ENCODE results near the gene ATP5F1B. TPM values are rescaled to one million over a fixed set of nuclear protein-coding genes. Genes with fewer than 3 reads are reported as not detected.

Gene ATP5F1B
- total RNA-seq, 3 donors from 2014 or later, result 874 to 1,329 (median 1,265) TPM

- no peak overlapping the region for H3K4me3 ChIP-seq
- no peaks in the 10 kb centered on the region for H3K9me3 ChIP-seq
- intact Hi-C loops (cut with DNase I, micrococcal nuclease), result no loop called here
- no peaks in the 10 kb centered on the region for H3K4me1 ChIP-seq (ENCODE audit: low read depth)
- TF ChIP-seq, protein P1, sequence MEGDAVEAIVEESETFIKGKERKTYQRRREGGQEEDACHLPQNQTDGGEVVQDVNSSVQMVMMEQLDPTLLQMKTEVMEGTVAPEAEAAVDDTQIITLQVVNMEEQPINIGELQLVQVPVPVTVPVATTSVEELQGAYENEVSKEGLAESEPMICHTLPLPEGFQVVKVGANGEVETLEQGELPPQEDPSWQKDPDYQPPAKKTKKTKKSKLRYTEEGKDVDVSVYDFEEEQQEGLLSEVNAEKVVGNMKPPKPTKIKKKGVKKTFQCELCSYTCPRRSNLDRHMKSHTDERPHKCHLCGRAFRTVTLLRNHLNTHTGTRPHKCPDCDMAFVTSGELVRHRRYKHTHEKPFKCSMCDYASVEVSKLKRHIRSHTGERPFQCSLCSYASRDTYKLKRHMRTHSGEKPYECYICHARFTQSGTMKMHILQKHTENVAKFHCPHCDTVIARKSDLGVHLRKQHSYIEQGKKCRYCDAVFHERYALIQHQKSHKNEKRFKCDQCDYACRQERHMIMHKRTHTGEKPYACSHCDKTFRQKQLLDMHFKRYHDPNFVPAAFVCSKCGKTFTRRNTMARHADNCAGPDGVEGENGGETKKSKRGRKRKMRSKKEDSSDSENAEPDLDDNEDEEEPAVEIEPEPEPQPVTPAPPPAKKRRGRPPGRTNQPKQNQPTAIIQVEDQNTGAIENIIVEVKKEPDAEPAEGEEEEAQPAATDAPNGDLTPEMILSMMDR (IDR thresholded peaks at IDR 0.05), result no peak
- DNase-seq (no peak), ATAC-seq (peak; percentile 70)
- H3K36me3 ChIP-seq (ENCODE audit: low read depth), result no peaks in the 10 kb centered on the region
Measured at GRCh38 chr12:56590237-56590830, 55.5 kb downstream of the ATP5F1B start.

DNA sequence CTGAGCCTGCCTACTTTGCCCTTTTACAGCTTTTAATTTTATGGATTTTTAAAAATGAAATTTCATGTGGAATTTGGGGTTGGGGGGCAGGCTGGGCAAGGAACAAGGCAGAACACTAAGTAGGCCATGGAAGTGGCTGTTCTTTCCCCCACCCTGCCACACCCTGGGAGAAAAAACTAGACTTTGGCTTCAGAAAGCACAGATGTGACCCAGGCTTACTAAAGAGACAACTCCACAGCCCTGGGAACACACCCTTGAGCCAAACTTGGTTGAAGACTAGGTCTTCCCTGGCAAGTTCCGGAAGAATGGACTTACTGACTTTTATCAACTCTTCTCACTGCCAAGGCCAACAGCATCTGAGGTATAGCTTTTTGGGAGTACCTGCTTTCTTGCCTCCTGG is 56.0 kb downstream of the ATP5F1B start:
- Histone ChIP-seq H3K9me3 (no peaks in the 10 kb centered on the region), H3K36me3 (ENCODE audit: low read depth) (no peaks in the 10 kb centered on the region), H3K4me3 (no peak overlapping the region), H3K4me1 (ENCODE audit: low read depth) (no peaks in the 10 kb centered on the region)
- ATAC-seq (peak; percentile 52), DNase-seq (peak in 1 of 3 donors; percentile 23)
- TF ChIP-seq, protein P1 (IDR thresholded peaks at IDR 0.05), result no peak
- intact Hi-C loops (cut with DNase I, micrococcal nuclease), result no loop called here

Other genes starting within 250 kb of the ATP5F1B start
- 10 to 100 TPM in 1 of 3 donors, 1 to 10 TPM in 2; 7.7 to 14.3 (median 8.4) TPM for gene TIMELESS, start 196.6 kb downstream of the ATP5F1B start, total RNA-seq
- gene MIP, start 191.3 kb downstream of the ATP5F1B start, total RNA-seq, result not detected
- gene SPRYD4, start 177.4 kb downstream of the ATP5F1B start, total RNA-seq, result 1 to 10 TPM; 4.3 to 5.2 (median 4.9) TPM
- 1 to 10 TPM in 2 of 3 donors, under 1 TPM in 1; 0.51 to 1.5 (median 1.2) TPM for gene GLS2, start 157.8 kb downstream of the ATP5F1B start, total RNA-seq
- 10 to 100 TPM; 35.9 to 47.8 (median 41.0) TPM for gene RBMS2, start 124.2 kb downstream of the ATP5F1B start, total RNA-seq
- gene BAZ2A, start 15.7 kb downstream of the ATP5F1B start, total RNA-seq, result 100 to 1,000 TPM; 109 to 144 (median 110) TPM
- 100 to 1,000 TPM; 155 to 223 (median 164) TPM for gene PTGES3, start 42.3 kb upstream of the ATP5F1B start, total RNA-seq
- 100 to 1,000 TPM; 507 to 753 (median 639) TPM for gene NACA, start 79.3 kb upstream of the ATP5F1B start, total RNA-seq
- gene PRIM1, start 106.3 kb upstream of the ATP5F1B start, total RNA-seq, result 10 to 100 TPM in 1 of 3 donors, 1 to 10 TPM in 2; 6.3 to 11.5 (median 6.8) TPM
- 1 to 10 TPM; 2.7 to 6.7 (median 3.8) TPM for gene HSD17B6, start 117.3 kb upstream of the ATP5F1B start, total RNA-seq

Measured in mucosa of descending colon (tissue), 3 donors.